Measurements from ENCODE around the gene EID3.
"Not testable (repeated sequence)": the region's sequence is repeated elsewhere in the genome, so short reads cannot be mapped to it uniquely, and the experiment has no call there.

The EID3 gene

GRCh38 chr12:104303538-104304151, at the start of gene EID3:
Gene EID3 (plus strand): TSS chr12:104303739. CDS start chr12:104303935, 196 bp downstream.
- DNase-seq: no peak

DNA sequence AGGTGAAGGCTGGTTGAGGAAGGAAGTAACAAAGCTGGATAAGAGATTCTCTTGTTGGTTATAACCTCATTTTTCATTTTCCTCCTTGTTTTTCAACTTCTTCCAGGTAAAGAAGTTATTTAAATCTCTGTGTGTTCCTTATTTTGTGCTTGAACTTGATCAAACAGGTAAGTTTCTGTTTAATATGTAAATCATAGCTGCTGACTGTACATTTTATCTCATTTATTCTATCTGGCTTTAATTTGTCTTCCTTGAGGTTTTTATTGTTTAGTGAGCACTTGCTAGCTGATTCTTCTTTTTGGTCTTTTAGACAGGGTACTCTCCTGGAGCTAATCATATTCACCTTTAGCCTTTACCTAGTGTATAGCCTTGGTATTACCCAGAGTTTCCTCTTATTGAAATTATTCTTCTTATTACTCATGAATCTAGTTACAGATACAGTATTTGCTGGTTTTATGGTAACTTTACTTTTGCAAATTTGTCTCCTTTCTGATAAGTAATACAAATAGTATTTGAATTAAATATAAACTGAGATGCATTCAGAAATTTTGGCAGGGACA, 45.5 kb upstream of the EID3 start:
- no peak for DNase-seq

- DNase-seq: no peak
Observed at GRCh38 chr12:104258476-104259067, 45.0 kb upstream of the EID3 start.

DNA sequence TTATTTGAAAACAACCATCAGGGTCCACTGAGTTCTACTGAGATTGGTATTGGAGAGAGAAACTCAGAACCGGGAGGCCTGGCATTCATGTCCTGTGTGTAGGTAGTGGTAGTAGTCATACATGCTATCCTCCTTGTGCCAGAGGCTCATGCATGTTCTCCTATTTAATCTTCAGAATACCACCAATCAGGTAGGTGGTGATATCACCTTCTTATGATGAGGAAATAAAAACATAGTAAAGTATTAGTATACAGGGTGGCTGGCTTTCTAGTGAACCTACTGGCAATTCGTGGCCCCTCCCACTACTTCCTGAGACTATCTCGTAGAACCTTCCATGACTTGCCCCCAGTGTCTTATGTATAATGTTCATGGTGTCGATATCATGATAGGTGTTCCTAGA, 40.5 kb upstream of the EID3 start:
- no peak for DNase-seq

GRCh38 chr12:104263580-104264358, 39.8 kb upstream of the EID3 start:
- no peak for DNase-seq

- not testable (repeated sequence) for DNase-seq
Observed at GRCh38 chr12:104265436-104265835, 38.1 kb upstream of the EID3 start.

- no peak for DNase-seq
Observed at GRCh38 chr12:104272938-104273337, 30.6 kb upstream of the EID3 start.

DNA sequence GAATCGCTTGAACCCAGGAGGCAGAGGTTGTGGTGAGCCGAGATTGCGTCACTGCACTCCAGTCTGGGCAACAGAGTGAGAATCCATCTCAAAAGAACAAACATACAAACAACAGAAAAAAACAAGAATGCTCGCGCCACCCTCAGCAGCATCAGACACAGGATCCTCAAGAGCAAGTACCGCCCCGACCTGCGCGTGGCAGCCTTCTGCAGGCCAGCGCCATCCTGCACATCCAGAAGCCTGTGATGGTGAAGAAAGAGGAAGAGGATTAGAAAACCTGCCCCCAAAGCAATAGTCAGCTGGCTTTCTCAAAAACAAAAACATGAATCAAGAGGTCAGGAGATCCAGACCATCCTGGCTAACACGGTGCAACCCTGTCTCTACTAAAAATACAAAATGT, 30.0 kb upstream of the EID3 start:
- no peak for DNase-seq

- no peak for DNase-seq
Observed at GRCh38 chr12:104274811-104275210, 28.7 kb upstream of the EID3 start.

DNA sequence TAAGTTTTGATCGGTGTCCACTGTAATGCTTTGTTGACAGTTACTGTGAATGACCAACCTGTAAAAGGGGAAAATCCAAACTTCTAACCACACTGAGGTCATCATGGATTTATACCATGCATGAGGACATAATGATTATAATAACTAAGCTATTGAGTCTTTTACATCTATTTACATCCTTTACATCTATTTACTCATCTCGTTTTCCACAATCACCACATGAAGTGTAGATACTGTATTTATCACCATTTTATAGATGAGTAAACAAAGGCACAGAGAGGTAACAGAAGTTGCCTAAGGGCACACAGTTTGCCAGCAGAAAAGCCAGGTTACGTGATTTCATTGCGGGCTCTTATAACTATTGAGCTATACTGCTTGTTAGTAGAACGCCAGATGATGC, 27.9 kb upstream of the EID3 start:
- no peak for DNase-seq

- DNase-seq: no peak
Observed at GRCh38 chr12:104276273-104277131, 27.0 kb upstream of the EID3 start.

- DNase-seq: no peak
Observed at GRCh38 chr12:104279164-104279563, 24.4 kb upstream of the EID3 start.

DNA sequence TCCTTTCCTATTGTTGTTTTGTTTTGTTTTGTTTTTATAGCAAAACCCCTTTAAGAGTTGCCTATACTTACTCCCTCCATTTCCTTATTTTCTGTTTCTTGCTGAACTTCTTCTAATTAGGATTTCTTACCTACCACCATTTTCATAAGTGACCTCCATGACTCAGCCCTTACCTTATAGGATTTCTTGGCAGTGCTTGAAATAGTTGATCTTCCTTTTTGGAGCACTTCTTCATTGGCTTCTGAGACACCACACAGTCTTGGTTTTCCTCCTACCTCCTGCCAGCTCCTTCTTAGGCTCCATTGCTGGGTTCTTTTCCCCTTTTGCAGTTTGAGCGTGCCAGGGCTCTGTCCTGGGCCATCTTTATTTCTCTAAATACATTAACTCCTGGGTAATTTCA, 23.4 kb upstream of the EID3 start:
- no peak for DNase-seq

GRCh38 chr12:104280717-104281458, 22.7 kb upstream of the EID3 start:
- DNase-seq: no peak

DNA sequence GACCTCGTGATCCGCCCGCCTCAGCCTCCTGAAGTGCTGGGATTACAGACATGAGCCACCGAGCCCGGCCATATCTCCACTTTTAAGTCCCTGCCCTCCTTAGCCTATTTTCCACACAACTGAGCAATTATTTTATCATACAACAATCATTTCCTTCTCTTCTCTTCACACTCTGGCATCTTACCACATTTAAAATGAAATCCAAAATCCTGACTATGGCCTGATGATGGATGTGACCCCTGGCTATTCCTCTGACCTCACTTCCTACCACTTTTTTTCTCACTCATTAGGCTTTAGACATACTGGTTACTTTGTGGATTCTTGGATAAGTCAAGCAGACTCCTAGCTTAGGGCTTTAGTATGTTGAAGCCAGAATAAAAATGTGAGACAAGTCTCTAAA, 21.9 kb upstream of the EID3 start:
- no peak for DNase-seq

DNA sequence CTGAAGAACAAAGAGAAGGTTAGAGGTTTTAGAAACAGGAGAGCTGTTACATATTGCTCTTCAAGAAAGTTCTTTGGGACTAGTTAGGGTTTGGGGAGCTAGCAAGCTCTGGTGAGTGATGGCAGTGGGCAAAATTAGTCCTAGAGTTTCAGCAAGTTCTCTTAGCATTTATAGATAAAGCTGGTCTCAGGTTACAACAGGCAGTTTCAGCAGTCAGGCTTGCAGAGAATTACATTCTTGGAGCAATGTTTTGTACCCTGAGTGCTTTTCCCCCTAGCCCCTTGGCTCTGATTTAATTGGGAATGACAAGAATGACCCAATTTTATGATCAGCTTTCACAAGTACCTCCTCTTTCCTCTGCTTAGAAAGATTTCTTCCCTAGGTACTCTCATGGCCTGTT, 21.4 kb upstream of the EID3 start:
- DNase-seq: no peak

- DNase-seq: no peak
Observed at GRCh38 chr12:104285740-104286515, 17.6 kb upstream of the EID3 start.

DNA sequence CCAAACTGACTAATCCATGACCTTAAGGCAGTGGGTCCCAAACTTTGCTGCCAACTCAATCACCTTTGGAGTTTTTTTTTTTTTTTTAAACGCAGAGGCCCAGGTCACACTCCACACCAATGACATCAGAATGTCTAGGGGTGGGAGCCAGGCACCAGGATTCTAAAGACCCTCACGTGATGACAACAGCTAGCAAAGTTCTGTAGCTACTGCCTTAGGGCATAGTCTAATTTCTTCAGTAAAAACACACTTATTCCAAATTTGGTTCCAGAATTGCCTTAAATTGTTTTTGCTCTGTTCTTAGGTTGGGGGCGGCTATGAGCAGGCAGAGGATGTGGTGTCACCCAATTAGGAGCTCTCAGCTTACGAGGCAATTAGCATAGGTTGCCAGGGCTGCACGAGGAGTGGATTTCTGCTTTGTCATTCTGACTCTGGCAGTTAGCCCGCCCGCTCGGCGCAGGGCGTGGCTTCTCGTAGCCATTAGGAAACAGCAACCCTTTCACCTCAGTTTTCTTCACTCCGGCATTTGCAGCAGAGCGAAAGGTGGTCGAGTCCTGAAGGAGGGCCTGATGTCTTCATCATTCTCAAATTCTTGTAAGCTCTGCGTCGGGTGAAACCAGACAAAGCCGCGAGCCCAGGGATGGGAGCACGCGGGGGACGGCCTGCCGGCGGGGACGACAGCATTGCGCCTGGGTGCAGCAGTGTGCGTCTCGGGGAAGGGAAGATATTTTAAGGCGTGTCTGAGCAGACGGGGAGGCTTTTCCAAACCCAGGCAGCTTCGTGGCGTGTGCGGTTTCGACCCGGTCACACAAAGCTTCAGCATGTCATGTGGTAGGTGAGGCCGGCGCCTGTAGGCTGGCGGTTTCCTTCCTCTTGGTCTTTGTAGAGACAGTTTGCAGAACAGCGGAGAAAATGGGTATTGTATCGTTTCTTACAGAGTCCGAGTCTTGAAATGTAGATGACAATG, 16.7 kb upstream of the EID3 start:
- peak; percentile 88 for DNase-seq

DNA sequence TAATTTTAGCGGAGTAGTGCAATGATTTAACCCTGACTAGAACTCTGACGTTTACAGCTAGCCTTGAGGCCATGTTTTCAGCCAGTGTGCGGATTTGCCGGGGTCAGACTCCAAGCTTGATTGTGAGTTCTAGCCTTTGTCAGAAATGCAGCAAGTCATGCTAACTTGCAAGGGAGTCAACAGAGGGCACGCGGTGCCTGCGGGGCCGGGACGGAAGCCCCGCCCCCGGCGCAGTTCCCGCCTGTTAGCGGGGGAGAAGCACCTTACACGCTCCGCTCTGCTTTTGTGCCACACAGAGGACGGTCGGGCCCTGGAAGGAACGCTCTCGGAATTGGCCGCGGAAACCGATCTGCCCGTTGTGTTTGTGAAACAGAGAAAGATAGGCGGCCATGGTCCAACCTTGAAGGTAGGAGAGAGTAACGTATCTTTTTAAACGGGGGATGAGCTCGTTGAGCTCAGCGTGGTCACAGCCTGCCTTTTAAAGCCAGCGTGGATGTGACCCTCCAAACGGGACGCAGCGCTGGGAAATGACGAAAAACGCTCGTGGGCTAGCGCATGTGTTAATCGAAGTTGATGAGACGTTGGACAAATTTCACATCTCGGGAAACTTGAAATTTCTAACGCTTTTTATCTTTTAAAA, 14.8 kb upstream of the EID3 start:
- peak; percentile 69 for DNase-seq

DNA sequence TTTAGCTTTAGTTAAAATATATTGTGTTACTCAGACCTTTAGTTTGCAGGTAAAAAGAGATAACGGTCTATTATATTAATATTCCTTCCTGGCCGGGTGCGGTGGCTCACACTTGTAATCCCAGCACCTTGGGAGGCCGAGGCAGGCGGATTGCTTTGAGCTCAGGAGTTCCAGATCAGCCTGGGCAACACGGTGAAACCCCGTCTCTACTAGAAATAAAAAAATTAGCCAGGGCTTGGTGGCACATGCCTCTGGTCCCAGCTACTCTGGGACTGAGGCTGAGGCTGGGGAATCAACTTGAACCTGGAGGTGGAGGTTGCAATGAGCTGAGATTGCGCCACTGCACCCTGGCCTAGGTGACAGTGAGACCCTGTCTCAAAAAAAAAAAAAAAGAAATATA, 13.2 kb upstream of the EID3 start:
- DNase-seq: no peak
